ENCODE data around the gene FHDC1.

The FHDC1 gene

GRCh38 chr4:152961014-152961772 is 25.1 kb downstream of the FHDC1 start:
- no peak for DNase-seq

- no peak for DNase-seq
Observed at GRCh38 chr4:152961773-152962115, 25.6 kb downstream of the FHDC1 start.

GRCh38 chr4:152962150-152962549 is 26.0 kb downstream of the FHDC1 start:
- DNase-seq, result no peak

GRCh38 chr4:152964335-152964734 is 28.2 kb downstream of the FHDC1 start:
- no peak for DNase-seq

- no peak for DNase-seq
Observed at GRCh38 chr4:152965611-152966010, 29.5 kb downstream of the FHDC1 start.

- DNase-seq, result no peak
Observed at GRCh38 chr4:152967907-152968306, 31.8 kb downstream of the FHDC1 start.

- DNase-seq, result no peak
Observed at GRCh38 chr4:152968806-152969394, 32.8 kb downstream of the FHDC1 start.

- no peak for DNase-seq
Observed at GRCh38 chr4:152970102-152970820, 34.1 kb downstream of the FHDC1 start.

- DNase-seq, result no peak
Observed at GRCh38 chr4:152971053-152971452, 34.9 kb downstream of the FHDC1 start.

GRCh38 chr4:152972821-152973628 is 36.9 kb downstream of the FHDC1 start:
- no peak for DNase-seq

GRCh38 chr4:152973629-152974467 is 37.7 kb downstream of the FHDC1 start:
- DNase-seq, result no peak

- no peak for DNase-seq
Observed at GRCh38 chr4:152974468-152975379, 38.6 kb downstream of the FHDC1 start.

- no peak for DNase-seq
Observed at GRCh38 chr4:152975380-152976211, 39.5 kb downstream of the FHDC1 start.

GRCh38 chr4:152976212-152976761 is 40.2 kb downstream of the FHDC1 start:
- no peak for DNase-seq

- DNase-seq, result no peak
Observed at GRCh38 chr4:152979731-152980330, 43.7 kb downstream of the FHDC1 start.

GRCh38 chr4:152981278-152981677 is 45.2 kb downstream of the FHDC1 start:
- DNase-seq, result no peak

GRCh38 chr4:152981842-152982241 is 45.7 kb downstream of the FHDC1 start:
- no peak for DNase-seq

GRCh38 chr4:152983221-152983620 is 47.1 kb downstream of the FHDC1 start:
- no peak for DNase-seq

GRCh38 chr4:152983774-152984411 is 47.8 kb downstream of the FHDC1 start:
- no peak for DNase-seq

Data from NCI-H187 (cell line).